WTC11 (cell line): Measurements from ENCODE around the gene FBXW9. TPM values are rescaled to one million over a fixed set of nuclear protein-coding genes. Genes with fewer than 3 reads are reported as not detected.
A peak's percentile ranks its signal among the peaks of the same experiment; 100 is the strongest.

Experiments used
- ARID4B ChIP-seq: sonication (generic); formaldehyde crosslinking; IDR thresholded peaks from 2 replicates; pipeline ENCODE4 v1.8.0; 2023; ENCODE audit warnings: missing genetic modification reagents, mild to moderate bottlenecking, borderline replicate concordance
- ATF2 ChIP-seq: sonication (generic); formaldehyde crosslinking; IDR thresholded peaks from 2 replicates; pipeline ENCODE4 v1.8.1; 2022; ENCODE audit warnings: low read depth, missing genetic modification reagents, borderline replicate concordance
- CBFB ChIP-seq: sonication (generic); formaldehyde crosslinking; IDR thresholded peaks from 2 replicates; pipeline ENCODE4 v1.8.1; 2022; ENCODE audit warnings: mild to moderate bottlenecking, low read depth, missing genetic modification reagents
- CTCF ChIP-seq: fragments of 200-600 bp; IDR thresholded peaks from 2 replicates; pipeline ENCODE4 v1.8.0; 2022; ENCODE audit warnings: antibody characterized with exemption
- E2F1 ChIP-seq: sonication (generic); formaldehyde crosslinking; IDR thresholded peaks from 2 replicates; pipeline ENCODE4 v1.8.0; 2022; ENCODE audit warnings: mild to moderate bottlenecking, missing genetic modification reagents
- E2F4 ChIP-seq: sonication (generic); formaldehyde crosslinking; IDR thresholded peaks from 2 replicates; pipeline ENCODE4 v1.8.1; 2022; ENCODE audit warnings: low read depth, mild to moderate bottlenecking, moderate library complexity, missing genetic modification reagents, borderline replicate concordance
- FOXJ3 ChIP-seq: sonication (generic); formaldehyde crosslinking; IDR thresholded peaks from 2 replicates; pipeline ENCODE4 v1.9.0; 2021; ENCODE audit warnings: missing genetic modification reagents, mild to moderate bottlenecking, borderline replicate concordance
- HMGA2 ChIP-seq: fragments of 250-450 bp; sonication (Bioruptor Pico); IDR thresholded peaks from 2 replicates; pipeline ENCODE4 v1.4.0; 2021; ENCODE audit warnings: mild to moderate bottlenecking, moderate library complexity
- IRF1 ChIP-seq: sonication (generic); formaldehyde crosslinking; IDR thresholded peaks from 2 replicates; pipeline ENCODE4 v1.8.0; 2023; ENCODE audit warnings: missing genetic modification reagents
- NR2C2 ChIP-seq: sonication (generic); formaldehyde crosslinking; IDR thresholded peaks from 2 replicates; pipeline ENCODE4 v1.8.0; 2022; ENCODE audit warnings: mild to moderate bottlenecking, missing genetic modification reagents
- OVOL2 ChIP-seq: fragments of 250-450 bp; sonication (Bioruptor Pico); IDR thresholded peaks from 2 replicates; pipeline ENCODE4 v1.9.0; 2021; ENCODE audit warnings: mild to moderate bottlenecking, borderline replicate concordance
- STAT6 ChIP-seq: sonication (generic); formaldehyde crosslinking; conservative IDR thresholded peaks from 2 replicates; pipeline ENCODE4 v1.8.1; 2023; ENCODE audit warnings: mild to moderate bottlenecking, low read depth, missing genetic modification reagents, moderate library complexity
- TCF7 ChIP-seq: sonication (generic); formaldehyde crosslinking; IDR thresholded peaks from 2 replicates; pipeline ENCODE4 v1.8.0; 2022; ENCODE audit warnings: mild to moderate bottlenecking, low read depth, missing genetic modification reagents, moderate library complexity
- TEAD1 ChIP-seq: sonication (generic); formaldehyde crosslinking; IDR thresholded peaks from 2 replicates; pipeline ENCODE4 v1.8.0; 2022; ENCODE audit warnings: mild to moderate bottlenecking, missing genetic modification reagents
- TP53 ChIP-seq: sonication (generic); formaldehyde crosslinking; IDR thresholded peaks from 2 replicates; pipeline ENCODE4 v1.8.1; 2023; ENCODE audit warnings: mild to moderate bottlenecking, missing genetic modification reagents
- ZBTB21 ChIP-seq: sonication (generic); formaldehyde crosslinking; IDR thresholded peaks from 2 replicates; pipeline ENCODE4 v1.8.1; 2023; ENCODE audit warnings: mild to moderate bottlenecking, missing genetic modification reagents, borderline replicate concordance
- ZNF281 ChIP-seq: sonication (generic); formaldehyde crosslinking; IDR thresholded peaks from 2 replicates; pipeline ENCODE4 v1.8.0; 2023; ENCODE audit warnings: mild to moderate bottlenecking, missing genetic modification reagents
- total RNA-seq: library from RNA; stranded (reverse); gene quantifications from 3 replicates; pipeline ENCODE4 v1.2.3, GENCODE V29; 2021

FBXW9 gene
- total RNA-seq, 1 experiment from 2014 or later, result 15.2 TPM

- no peak for TF ChIP-seq STAT6
- TF ChIP-seq E2F4 (CRISPR knock-in tag), result no peak
- no peak for TF ChIP-seq OVOL2 (CRISPR knock-in tag)
- TF ChIP-seq IRF1 (CRISPR knock-in tag), result no peak
- TF ChIP-seq HMGA2 (CRISPR knock-in tag), result peak; percentile 17; the same call in 1 of the 2 replicates
- TF ChIP-seq ATF2 (CRISPR knock-in tag), result 0 out of 2 replicates have a peak, but pooled peaks have one; percentile 19
- no peak for TF ChIP-seq CTCF
- TF ChIP-seq ARID4B (CRISPR knock-in tag), result peak; percentile 68; the same call in 1 of the 2 replicates
- no peak for TF ChIP-seq FOXJ3 (CRISPR knock-in tag)
- TF ChIP-seq TP53, result no peak
- TF ChIP-seq TEAD1, result peak; percentile 42; the same call in 1 of the 2 replicates
- TF ChIP-seq CBFB (CRISPR knock-in tag), result no peak
- TF ChIP-seq ZBTB21, result peak; percentile 56; the same call in 1 of the 2 replicates
- no peak for TF ChIP-seq ZNF281
- TF ChIP-seq TCF7 (CRISPR knock-in tag), result no peak
- TF ChIP-seq E2F1 (CRISPR knock-in tag), result no peak
- TF ChIP-seq NR2C2 (CRISPR knock-in tag), result no peak
Observed at GRCh38 chr19:12681074-12681987, 15.1 kb downstream of the FBXW9 start, which contains the start of gene DHPS (continued).
